Thyroid gland (tissue), 4 donors: Measurements from ENCODE around the gene ARF6.

Experiments used
- POLR2A ChIP-seq, 2 donors: fragments of 450-650 bp; IDR thresholded peaks; one replicate each; pipeline ENCODE4 v1.6.1; 2017; ENCODE audit warnings: antibody characterized with exemption in 2 of 2, mild to moderate bottlenecking in 2 of 2, moderate library complexity in 1 of 2
- TF ChIP-seq, protein P1 (sequence below), 6 experiments: fragments of 200-600 bp in 3 of 6; fragments of 450-650 bp in 3 of 6; sonication (generic) in 3 of 6; IDR thresholded peaks; one replicate each; pipeline ENCODE4 v1.5.1; 2016 to 2019; ENCODE audit warnings: antibody characterized with exemption in 6 of 6, mild to moderate bottlenecking in 2 of 6, inconsistent platforms in 1 of 6, moderate library complexity in 1 of 6

GRCh38 chr14:49882826-49883694 lies 9.8 kb upstream of the ARF6 start:
- no peak for TF ChIP-seq POLR2A (IDR thresholded peaks at IDR 0.05)
- TF ChIP-seq, protein P1, sequence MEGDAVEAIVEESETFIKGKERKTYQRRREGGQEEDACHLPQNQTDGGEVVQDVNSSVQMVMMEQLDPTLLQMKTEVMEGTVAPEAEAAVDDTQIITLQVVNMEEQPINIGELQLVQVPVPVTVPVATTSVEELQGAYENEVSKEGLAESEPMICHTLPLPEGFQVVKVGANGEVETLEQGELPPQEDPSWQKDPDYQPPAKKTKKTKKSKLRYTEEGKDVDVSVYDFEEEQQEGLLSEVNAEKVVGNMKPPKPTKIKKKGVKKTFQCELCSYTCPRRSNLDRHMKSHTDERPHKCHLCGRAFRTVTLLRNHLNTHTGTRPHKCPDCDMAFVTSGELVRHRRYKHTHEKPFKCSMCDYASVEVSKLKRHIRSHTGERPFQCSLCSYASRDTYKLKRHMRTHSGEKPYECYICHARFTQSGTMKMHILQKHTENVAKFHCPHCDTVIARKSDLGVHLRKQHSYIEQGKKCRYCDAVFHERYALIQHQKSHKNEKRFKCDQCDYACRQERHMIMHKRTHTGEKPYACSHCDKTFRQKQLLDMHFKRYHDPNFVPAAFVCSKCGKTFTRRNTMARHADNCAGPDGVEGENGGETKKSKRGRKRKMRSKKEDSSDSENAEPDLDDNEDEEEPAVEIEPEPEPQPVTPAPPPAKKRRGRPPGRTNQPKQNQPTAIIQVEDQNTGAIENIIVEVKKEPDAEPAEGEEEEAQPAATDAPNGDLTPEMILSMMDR (IDR thresholded peaks at IDR 0.05): no peak
